ENCODE data around the gene KRT9.

DNA sequence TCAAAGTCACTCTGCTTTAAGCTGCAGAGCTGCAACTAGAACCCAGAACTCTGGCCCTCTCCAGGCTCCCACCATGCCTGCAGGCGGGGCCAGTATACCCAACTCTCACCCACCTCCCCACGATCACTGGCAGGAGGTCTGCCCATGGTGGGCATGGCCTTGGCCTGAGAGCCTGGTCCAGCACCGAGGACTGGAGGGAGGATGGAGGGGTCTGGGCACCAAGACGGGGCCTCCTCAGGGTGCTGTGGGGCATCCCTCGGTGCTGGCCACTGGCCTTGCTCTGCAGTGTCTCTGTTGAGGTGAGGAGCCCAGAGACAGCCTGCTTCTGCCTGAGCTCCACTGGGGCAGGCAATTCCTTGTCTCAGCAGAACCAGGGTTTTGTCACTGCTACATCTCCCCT lies 42.2 kb upstream of the KRT9 start:
- TF ChIP-seq YY1 (IDR thresholded peaks at IDR 0.05; ENCODE audit: low read depth, low read length), result no peak
- TF ChIP-seq, protein P1, sequence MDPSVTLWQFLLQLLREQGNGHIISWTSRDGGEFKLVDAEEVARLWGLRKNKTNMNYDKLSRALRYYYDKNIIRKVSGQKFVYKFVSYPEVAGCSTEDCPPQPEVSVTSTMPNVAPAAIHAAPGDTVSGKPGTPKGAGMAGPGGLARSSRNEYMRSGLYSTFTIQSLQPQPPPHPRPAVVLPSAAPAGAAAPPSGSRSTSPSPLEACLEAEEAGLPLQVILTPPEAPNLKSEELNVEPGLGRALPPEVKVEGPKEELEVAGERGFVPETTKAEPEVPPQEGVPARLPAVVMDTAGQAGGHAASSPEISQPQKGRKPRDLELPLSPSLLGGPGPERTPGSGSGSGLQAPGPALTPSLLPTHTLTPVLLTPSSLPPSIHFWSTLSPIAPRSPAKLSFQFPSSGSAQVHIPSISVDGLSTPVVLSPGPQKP (IDR thresholded peaks at IDR 0.05; ENCODE audit: low read depth, low read length), result no peak
- TF ChIP-seq, protein P2, sequence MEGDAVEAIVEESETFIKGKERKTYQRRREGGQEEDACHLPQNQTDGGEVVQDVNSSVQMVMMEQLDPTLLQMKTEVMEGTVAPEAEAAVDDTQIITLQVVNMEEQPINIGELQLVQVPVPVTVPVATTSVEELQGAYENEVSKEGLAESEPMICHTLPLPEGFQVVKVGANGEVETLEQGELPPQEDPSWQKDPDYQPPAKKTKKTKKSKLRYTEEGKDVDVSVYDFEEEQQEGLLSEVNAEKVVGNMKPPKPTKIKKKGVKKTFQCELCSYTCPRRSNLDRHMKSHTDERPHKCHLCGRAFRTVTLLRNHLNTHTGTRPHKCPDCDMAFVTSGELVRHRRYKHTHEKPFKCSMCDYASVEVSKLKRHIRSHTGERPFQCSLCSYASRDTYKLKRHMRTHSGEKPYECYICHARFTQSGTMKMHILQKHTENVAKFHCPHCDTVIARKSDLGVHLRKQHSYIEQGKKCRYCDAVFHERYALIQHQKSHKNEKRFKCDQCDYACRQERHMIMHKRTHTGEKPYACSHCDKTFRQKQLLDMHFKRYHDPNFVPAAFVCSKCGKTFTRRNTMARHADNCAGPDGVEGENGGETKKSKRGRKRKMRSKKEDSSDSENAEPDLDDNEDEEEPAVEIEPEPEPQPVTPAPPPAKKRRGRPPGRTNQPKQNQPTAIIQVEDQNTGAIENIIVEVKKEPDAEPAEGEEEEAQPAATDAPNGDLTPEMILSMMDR (IDR thresholded peaks at IDR 0.05 in 2 of 3, conservative IDR thresholded peaks at IDR 0.05 in 1 of 3; ENCODE audit: control insufficient read depth in 2 of 3, extremely low read depth in 1 of 3, insufficient read depth in 1 of 3, low read depth in 3 of 3, low read length in 3 of 3), result no peak
